Measurements from ENCODE around the gene THBD. TPM values are rescaled to one million over a fixed set of nuclear protein-coding genes. Genes with fewer than 3 reads are reported as not detected.
A peak's percentile ranks its signal among the peaks of the same experiment; 100 is the strongest.

Gene THBD
- 8.0 to 38.2 TPM (median 37.5 TPM) in 3 replicates for total RNA-seq
- long read RNA-seq, full-length matches to known transcripts: 124 of 125 reads
- long read RNA-seq, partial matches to known transcripts: 0 of 125 reads
- long read RNA-seq, other reads (novel, unspliced or antisense): 1 of 125 reads

GRCh38 chr20:23049201-23050075 lies at the start of gene THBD:
TSS of gene THBD (minus strand) at chr20:23049672. CDS start at chr20:23049504, 168 bp downstream.
- peaks cover 38% of the 10 kb centered on the region for H3K4me1 Mint-ChIP-seq (ENCODE audit: low read depth)
- peaks cover 2% of the 10 kb centered on the region for H3K36me3 Mint-ChIP-seq (ENCODE audit: low read depth)
- H3K27ac Mint-ChIP-seq (ENCODE audit: unreplicated experiment): peak within 1 kb of the TSS; percentile 94
- H3K27me3 Mint-ChIP-seq (ENCODE audit: low read depth): no peaks in the 10 kb centered on the region
- no peaks in the 10 kb centered on the region for H3K9me3 Mint-ChIP-seq (ENCODE audit: low read depth)
- peak within 1 kb of the TSS; percentile 85 for H3K4me3 Mint-ChIP-seq (ENCODE audit: unreplicated experiment)
- no peak for TF ChIP-seq CTCF (IDR thresholded peaks at IDR 0.05)
- no peak for DNase-seq (ENCODE audit: low spot score)

- DNase-seq (ENCODE audit: low spot score): no peak
- Mint-ChIP-seq H3K27me3 (ENCODE audit: low read depth) (peaks cover 2% of the 10 kb centered on the region), H3K27ac (ENCODE audit: unreplicated experiment) (no peak overlapping the region), H3K9me3 (ENCODE audit: low read depth) (no peaks in the 10 kb centered on the region), H3K4me1 (ENCODE audit: low read depth) (no peaks in the 10 kb centered on the region), H3K4me3 (ENCODE audit: unreplicated experiment) (no peak overlapping the region), H3K36me3 (ENCODE audit: low read depth) (peaks cover 1% of the 10 kb centered on the region)
- no peak for TF ChIP-seq CTCF (IDR thresholded peaks at IDR 0.05)
Measured at GRCh38 chr20:23097636-23098580, 48.4 kb upstream of the THBD start.

GRCh38 chr20:23096986-23097520 lies 47.6 kb upstream of the THBD start:
- no peak overlapping the region for H3K27ac Mint-ChIP-seq (ENCODE audit: unreplicated experiment)
- TF ChIP-seq CTCF (IDR thresholded peaks at IDR 0.05): no peak
- H3K36me3 Mint-ChIP-seq (ENCODE audit: low read depth): peaks cover 1% of the 10 kb centered on the region
- H3K9me3 Mint-ChIP-seq (ENCODE audit: low read depth): no peaks in the 10 kb centered on the region
- peaks cover 2% of the 10 kb centered on the region for H3K27me3 Mint-ChIP-seq (ENCODE audit: low read depth)
- H3K4me3 Mint-ChIP-seq (ENCODE audit: unreplicated experiment): no peak overlapping the region
- H3K4me1 Mint-ChIP-seq (ENCODE audit: low read depth): no peaks in the 10 kb centered on the region
- DNase-seq (ENCODE audit: low spot score): no peak

GRCh38 chr20:23096097-23096496 lies 46.6 kb upstream of the THBD start:
- Mint-ChIP-seq H3K36me3 (ENCODE audit: low read depth) (peaks cover 1% of the 10 kb centered on the region), H3K4me3 (ENCODE audit: unreplicated experiment) (no peak overlapping the region), H3K27me3 (ENCODE audit: low read depth) (peaks cover 2% of the 10 kb centered on the region), H3K27ac (ENCODE audit: unreplicated experiment) (no peak overlapping the region), H3K4me1 (ENCODE audit: low read depth) (no peaks in the 10 kb centered on the region), H3K9me3 (ENCODE audit: low read depth) (no peaks in the 10 kb centered on the region)
- DNase-seq (ENCODE audit: low spot score): no peak
- no peak for TF ChIP-seq CTCF (IDR thresholded peaks at IDR 0.05)

Data from chondrocyte (in vitro differentiated cells).